Measurements from ENCODE around the gene SLC20A1. TPM values are rescaled to one million over a fixed set of nuclear protein-coding genes. Genes with fewer than 3 reads are reported as not detected.

Gene SLC20A1
- total RNA-seq, 8 experiments from 2014 or later = 31.4 to 62.2 (median 47.6) TPM

DNA sequence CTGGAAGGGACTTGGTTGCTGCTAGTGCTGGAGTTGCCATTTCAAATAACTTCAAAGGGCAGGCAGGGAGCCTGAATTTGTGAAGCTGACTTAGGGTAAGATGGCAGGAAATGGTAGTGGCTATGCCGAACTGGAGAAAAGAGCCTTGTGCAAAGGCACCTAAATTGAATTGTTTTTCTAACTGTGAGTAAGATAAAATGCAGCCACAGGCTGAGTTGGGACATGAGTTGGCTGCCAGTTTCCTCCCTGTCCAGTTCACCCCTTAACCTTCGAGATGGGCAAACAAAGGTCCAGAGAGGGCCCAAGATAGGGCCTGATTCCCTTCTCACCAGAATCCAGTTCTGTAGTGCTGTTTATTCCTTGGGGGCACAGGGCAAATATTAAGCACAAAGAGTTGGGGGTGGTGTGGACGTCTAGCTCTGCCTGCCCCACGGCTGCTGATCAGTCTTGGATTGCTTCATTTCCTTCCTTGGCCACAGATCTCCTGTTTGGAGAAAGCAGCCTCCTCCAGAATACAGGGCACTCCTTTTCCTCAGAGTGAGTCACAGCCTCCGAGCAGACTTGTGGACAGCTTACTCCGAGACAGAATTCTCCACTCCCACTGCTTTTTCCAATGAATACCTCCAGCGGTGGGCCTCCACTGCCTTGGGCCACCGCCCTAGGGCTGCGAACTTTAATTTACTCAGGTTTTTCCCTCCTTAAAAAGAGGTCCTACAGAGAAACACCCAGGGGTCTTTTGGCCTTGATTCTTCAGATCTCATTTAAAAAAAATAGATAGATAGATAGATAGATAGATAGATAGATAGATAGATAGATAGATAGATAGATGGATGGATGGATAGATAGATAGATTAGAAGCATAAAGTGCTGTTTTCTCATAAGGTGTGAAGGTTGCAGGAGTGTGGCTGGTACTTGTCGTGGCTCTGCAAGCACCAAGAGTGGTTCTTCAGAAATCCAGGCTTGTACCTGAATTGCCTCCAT lies 18.4 kb upstream of the SLC20A1 start:
- in situ Hi-C loops (cut with MboI; ENCODE audit: low pct_unique_long_range_greater_than_20kb in 2 of 9, low sequenced_read_pairs in 9 of 9, unreplicated experiment in 9 of 9) = loop anchor here in 2 of 9 experiments (10.0 to 25.0 kb wide), 3 partner anchors 107 to 310 kb away; no protein-coding TSS in a partner anchor

DNA sequence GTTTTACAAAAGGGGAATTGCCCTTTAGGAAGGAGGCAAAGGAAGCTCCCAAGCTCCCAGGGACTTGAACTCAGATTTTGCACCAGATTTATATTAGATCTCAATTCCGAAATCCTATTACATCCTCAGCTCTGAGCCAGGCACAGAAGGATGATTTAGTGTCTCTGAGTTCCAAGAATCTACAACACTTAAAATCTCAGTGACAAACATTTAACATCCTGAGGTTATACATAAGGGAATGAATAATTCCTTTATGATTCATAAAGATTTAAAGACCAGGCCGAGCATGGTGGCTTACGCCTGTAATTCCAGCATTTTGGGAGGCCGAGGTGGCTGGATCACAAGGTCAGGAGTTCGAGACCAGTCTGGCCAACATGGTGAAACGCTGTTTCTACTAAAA lies 16.5 kb upstream of the SLC20A1 start:
- 61 to 100% (median 91%) methylated on average over 1 to 6 of the region's 6 CpGs; no CpG with 5 or more reads in 4 of the 10 experiments for WGBS, 10 experiments
- no peak for ATAC-seq (replicated peaks in 6 of 8)
- no peak overlapping the region for H3K27ac ChIP-seq
- no peak overlapping the region for H3K4me3 ChIP-seq
- peaks cover 7 to 8% of the 10 kb centered on the region in 2 donors for H3K4me1 ChIP-seq (replicated peaks in 1 of 2)
- in situ Hi-C loops (cut with MboI; ENCODE audit: low pct_unique_long_range_greater_than_20kb in 2 of 9, low sequenced_read_pairs in 9 of 9, unreplicated experiment in 9 of 9) = loop anchor here in 2 of 9 experiments (10.0 to 25.0 kb wide), 3 partner anchors 106 to 308 kb away; no protein-coding TSS in a partner anchor

More for the DNA sequence above, 18.4 kb upstream of the SLC20A1 start:
- WGBS, 10 experiments = 0 to 100% (median 78%) methylated on average over 1 to 8 of the region's 10 CpGs
- Histone ChIP-seq H3K4me1 (replicated peaks in 1 of 2) (peaks cover 7 to 8% of the 10 kb centered on the region in 2 donors), H3K27ac (no peak overlapping the region), H3K4me3 (no peak overlapping the region)
- peak in 3 of 8 experiments; percentile 35 to 72 (median 70) for ATAC-seq (replicated peaks in 6 of 8)

DNA sequence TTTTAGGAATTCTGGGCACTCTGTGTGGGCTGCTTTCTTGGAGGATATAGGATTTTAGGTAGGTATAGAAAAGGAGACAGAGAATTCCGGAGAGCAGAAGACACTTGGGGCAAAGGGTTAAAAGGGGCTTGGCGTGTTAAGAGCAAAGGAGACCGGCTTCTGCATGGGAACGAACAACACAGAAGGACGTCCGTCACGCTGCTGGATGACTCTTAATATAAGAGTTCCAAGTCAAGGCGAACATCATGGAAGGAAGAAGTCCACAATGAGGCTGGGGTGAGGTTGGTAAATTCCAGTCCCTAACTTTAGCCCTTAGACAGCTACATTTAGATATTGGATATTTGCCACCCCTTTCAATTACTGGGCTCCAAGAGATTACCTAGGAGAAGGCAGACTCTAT lies 15.9 kb upstream of the SLC20A1 start:
- in situ Hi-C loops (cut with MboI; ENCODE audit: low pct_unique_long_range_greater_than_20kb in 2 of 9, low sequenced_read_pairs in 9 of 9, unreplicated experiment in 9 of 9) = loop anchor here in 2 of 9 experiments (10.0 to 25.0 kb wide), 3 partner anchors 105 to 307 kb away; no protein-coding TSS in a partner anchor
- ATAC-seq (replicated peaks in 6 of 8) = no peak
- Histone ChIP-seq H3K4me3 (no peak overlapping the region), H3K27ac (no peak overlapping the region), H3K4me1 (replicated peaks in 1 of 2) (peaks cover 7 to 8% of the 10 kb centered on the region in 2 donors)
- 72 to 90% (median 84%) methylated on average over 4 to 8 of the region's 8 CpGs; no CpG with 5 or more reads in 1 of the 10 experiments for WGBS, 10 experiments

DNA sequence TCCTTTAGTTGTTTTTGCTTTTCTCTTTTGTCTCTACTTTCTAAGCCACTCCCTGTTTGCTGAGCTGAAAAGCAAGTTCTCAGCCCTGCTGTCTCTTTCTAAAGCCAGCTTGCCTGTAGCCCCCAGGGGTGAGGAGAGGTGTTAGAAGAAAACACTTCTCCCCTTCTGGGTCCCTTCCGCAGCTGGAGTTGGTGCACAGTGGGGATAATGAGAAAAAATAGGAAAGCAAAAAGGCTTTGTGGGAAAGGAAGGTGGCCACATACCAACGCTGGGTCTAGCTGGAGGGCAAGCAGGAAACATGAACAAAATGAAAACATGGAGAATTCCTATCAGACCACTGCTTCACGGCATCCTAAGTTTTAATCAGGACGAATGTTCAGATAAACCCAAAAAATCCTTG lies 15.5 kb upstream of the SLC20A1 start:
- in situ Hi-C loops (cut with MboI; ENCODE audit: low pct_unique_long_range_greater_than_20kb in 2 of 9, low sequenced_read_pairs in 9 of 9, unreplicated experiment in 9 of 9) = loop anchor here in 2 of 9 experiments (25.0 kb wide), 2 partner anchors 107 to 307 kb away; no protein-coding TSS in a partner anchor
- Histone ChIP-seq H3K4me3 (no peak overlapping the region), H3K27ac (no peak overlapping the region), H3K4me1 (replicated peaks in 1 of 2) (peaks cover 7 to 8% of the 10 kb centered on the region in 2 donors)
- WGBS, 10 experiments = 40 to 100% (median 68%) methylated on average over 1 to 4 of the region's 4 CpGs; no CpG with 5 or more reads in 1 of the 10 experiments
- ATAC-seq (replicated peaks in 6 of 8) = no peak

DNA sequence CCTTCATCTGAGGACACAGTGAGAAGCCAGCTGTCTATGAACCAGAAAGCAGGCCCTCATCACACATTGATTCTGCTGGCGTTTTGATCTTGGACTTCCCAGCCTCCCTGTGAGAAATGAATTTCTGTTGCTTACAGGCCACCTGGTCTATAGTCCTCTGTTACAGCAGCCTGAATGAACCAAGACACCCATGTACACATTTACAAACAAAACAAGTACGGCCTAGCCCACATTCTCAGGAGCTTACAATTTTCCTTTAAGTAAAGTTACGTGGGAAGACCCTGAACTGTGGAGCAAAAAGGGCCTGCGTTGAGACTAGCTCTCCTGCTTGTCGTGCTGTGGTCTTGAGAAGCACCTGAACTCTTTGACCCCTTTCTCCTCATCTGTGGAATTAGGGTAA lies 12.0 kb upstream of the SLC20A1 start:
- Histone ChIP-seq H3K4me1 (replicated peaks in 1 of 2) (peaks cover 7 to 8% of the 10 kb centered on the region in 2 donors), H3K27ac (no peak overlapping the region), H3K4me3 (no peak overlapping the region)
- in situ Hi-C loops (cut with MboI; ENCODE audit: low pct_unique_long_range_greater_than_20kb in 2 of 9, low sequenced_read_pairs in 9 of 9, unreplicated experiment in 9 of 9) = loop anchor here in 2 of 9 experiments (25.0 kb wide), 2 partner anchors 104 to 304 kb away; no protein-coding TSS in a partner anchor
- 75 to 100% (median 90%) methylated on average over 1 to 5 of the region's 5 CpGs; no CpG with 5 or more reads in 6 of the 10 experiments for WGBS, 10 experiments
- ATAC-seq (replicated peaks in 6 of 8) = no peak

DNA sequence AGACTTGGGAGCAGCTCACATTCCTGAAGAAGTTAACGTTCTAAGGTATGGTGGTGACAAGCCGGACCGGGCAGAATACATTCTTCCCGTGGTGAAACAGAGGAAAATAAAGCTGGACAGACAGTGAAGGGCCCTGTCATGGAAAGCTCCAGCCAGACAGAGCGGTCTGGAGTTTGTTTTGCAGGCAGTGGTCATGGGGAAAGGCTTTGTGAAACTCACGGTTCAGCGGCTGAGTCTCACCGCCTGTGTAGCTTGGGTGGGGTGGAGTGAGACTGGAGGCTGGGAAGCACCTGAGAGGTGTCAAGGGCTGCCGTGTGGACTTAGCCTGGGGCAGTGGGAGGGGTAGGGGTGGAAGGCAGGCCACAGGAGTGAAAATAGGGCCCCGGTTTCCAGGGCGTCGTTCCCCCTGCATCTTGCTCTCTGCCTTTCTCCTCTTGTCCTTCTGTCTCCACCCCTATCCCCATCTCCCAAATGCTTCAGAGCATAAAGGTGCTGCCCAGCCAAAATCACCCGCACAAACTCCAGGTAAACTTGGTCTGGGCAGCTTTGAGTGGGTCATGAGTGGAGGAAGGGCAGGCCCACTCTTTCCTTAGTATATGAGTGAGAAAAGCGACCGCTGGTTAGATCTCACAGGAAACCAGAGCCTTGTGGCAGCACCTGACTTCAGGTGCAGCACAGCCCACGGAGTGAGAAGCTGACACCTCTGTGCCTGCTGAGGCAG lies 11.4 kb upstream of the SLC20A1 start:
- Histone ChIP-seq H3K4me3 (no peak overlapping the region), H3K27ac (no peak overlapping the region), H3K4me1 (replicated peaks in 1 of 2) (peaks cover 7 to 8% of the 10 kb centered on the region in 2 donors)
- 40 to 83% (median 80%) methylated on average over 1 to 8 of the region's 16 CpGs; no CpG with 5 or more reads in 3 of the 10 experiments for WGBS, 10 experiments
- in situ Hi-C loops (cut with MboI; ENCODE audit: low pct_unique_long_range_greater_than_20kb in 2 of 9, low sequenced_read_pairs in 9 of 9, unreplicated experiment in 9 of 9) = loop anchor here in 2 of 9 experiments (25.0 kb wide), 2 partner anchors 103 to 303 kb away; no protein-coding TSS in a partner anchor
- no peak for ATAC-seq (replicated peaks in 6 of 8)

DNA sequence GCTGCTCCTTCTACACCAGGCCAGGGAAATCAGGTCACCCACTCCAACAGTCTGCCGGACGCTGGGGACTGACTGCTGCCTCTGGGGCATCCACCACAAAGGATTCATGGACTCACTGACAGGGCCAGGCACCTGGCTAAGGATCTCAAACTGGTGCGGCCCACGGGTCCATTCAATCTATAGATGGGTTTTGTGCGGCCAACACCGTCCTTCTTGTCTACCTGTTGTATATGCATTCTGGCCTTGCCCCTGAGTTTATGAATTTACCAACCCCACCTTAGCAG lies 10.9 kb upstream of the SLC20A1 start:
- in situ Hi-C loops (cut with MboI; ENCODE audit: low pct_unique_long_range_greater_than_20kb in 2 of 9, low sequenced_read_pairs in 9 of 9, unreplicated experiment in 9 of 9) = loop anchor here in 2 of 9 experiments (25.0 kb wide), 2 partner anchors 102 to 302 kb away; no protein-coding TSS in a partner anchor
- peaks cover 7 to 8% of the 10 kb centered on the region in 2 donors for H3K4me1 ChIP-seq (replicated peaks in 1 of 2)
- H3K27ac ChIP-seq = no peak overlapping the region
- no peak for ATAC-seq (replicated peaks in 6 of 8)
- no peak overlapping the region for H3K4me3 ChIP-seq
- 67 to 97% (median 90%) methylated on average over 1 to 6 of the region's 6 CpGs; no CpG with 5 or more reads in 6 of the 10 experiments for WGBS, 10 experiments

DNA sequence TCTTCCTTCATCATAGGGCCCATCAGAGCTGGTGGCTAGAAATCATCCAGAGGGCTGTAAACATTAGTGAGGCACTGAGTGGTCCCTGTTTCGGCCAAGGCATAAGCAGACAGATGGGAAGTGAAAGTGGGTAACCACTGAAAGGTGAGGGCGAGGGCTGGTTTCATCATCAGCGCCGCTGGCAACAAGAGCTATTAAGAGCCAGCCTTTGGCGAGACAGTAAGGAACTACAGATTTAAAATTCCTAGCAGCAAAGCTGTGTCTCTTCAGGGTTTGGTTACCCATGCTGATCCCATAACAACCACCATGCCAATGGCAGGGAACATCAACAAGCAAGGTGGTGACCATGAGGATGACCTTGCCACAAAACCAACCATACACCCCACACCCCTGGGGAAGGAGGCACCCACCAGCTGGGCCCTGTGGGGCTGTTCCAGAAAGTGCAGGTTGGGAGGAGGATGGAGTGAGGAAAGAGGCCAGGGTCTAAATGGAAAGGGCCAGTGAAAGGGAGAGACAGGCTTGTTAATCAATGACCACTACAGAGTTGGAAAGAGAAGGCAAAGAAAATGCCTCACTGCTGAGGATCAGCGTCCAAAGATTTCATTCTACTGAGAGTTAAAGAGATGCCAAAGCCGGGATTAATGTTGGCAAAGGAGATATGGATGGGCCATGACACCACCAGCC lies 9.0 kb upstream of the SLC20A1 start:
- no peak overlapping the region for H3K27ac ChIP-seq
- no peak overlapping the region for H3K4me3 ChIP-seq
- WGBS, 10 experiments = 67 to 100% (median 73%) methylated on average over 1 to 5 of the region's 7 CpGs; no CpG with 5 or more reads in 3 of the 10 experiments
- in situ Hi-C loops (cut with MboI; ENCODE audit: low pct_unique_long_range_greater_than_20kb in 2 of 9, low sequenced_read_pairs in 9 of 9, unreplicated experiment in 9 of 9) = loop anchor here in 2 of 9 experiments (25.0 kb wide), 2 partner anchors 101 to 301 kb away; no protein-coding TSS in a partner anchor
- peaks cover under 1 to 2% of the 10 kb centered on the region in 2 donors for H3K4me1 ChIP-seq (replicated peaks in 1 of 2)
- no peak for ATAC-seq (replicated peaks in 6 of 8)

DNA sequence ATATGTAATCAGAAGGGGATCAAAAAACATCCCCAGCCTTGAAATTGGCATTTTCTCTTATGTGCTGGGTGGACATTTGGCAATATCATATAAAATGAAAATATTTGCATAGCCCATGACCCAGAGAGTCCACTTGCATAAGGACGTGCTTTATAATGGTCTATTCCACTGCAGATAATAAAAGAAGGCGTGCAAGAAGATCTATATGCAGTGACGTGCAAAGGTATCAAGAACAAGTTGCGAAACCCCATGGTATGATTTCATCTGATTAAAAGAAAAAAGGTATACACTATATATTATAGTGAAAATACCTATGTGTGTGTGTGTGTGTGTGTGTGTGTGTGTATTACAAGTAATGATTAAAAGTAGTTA lies 8.5 kb upstream of the SLC20A1 start:
- no peak for ATAC-seq (replicated peaks in 6 of 8)
- in situ Hi-C loops (cut with MboI; ENCODE audit: low pct_unique_long_range_greater_than_20kb in 2 of 9, low sequenced_read_pairs in 9 of 9, unreplicated experiment in 9 of 9) = loop anchor here in 2 of 9 experiments (25.0 kb wide), 2 partner anchors 100 to 300 kb away; no protein-coding TSS in a partner anchor
- WGBS, 10 experiments = 65 to 100% (median 88%) methylated on average over 1 to 4 of the region's 4 CpGs; no CpG with 5 or more reads in 1 of the 10 experiments

DNA sequence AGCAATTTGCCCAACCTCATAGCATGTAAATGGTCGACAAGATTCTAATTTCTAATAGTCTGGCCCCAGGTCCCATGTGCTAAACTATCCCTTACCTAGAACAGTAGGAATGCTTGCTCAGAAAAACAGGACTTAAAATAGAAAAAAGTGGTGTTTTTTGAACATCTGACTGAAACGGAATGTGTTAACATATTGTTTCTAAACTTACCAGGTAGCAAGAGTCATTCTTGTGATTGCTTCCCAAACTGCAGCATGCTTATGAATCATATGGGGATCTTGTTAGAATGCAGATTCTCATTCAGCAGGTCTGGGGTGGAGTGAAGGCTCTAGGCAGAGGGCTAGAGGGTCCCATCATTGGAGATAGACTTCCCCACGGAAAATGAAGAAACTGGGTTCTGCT lies 5.8 kb upstream of the SLC20A1 start:
- ATAC-seq (replicated peaks in 6 of 8) = no peak
- Histone ChIP-seq H3K27ac (no peak overlapping the region), H3K4me1 (replicated peaks in 1 of 2) (peaks cover 6% of the 10 kb centered on the region in 2 donors), H3K4me3 (no peak overlapping the region)
- in situ Hi-C loops (cut with MboI; ENCODE audit: low pct_unique_long_range_greater_than_20kb in 2 of 9, low sequenced_read_pairs in 9 of 9, unreplicated experiment in 9 of 9) = loop anchor here in 2 of 9 experiments (25.0 kb wide), 2 partner anchors 97 to 297 kb away; no protein-coding TSS in a partner anchor
- WGBS, 10 experiments = 54 to 100% (median 72%) methylated on average over 1 to 3 of the region's 3 CpGs

More for the DNA sequence above, 8.5 kb upstream of the SLC20A1 start:
- Histone ChIP-seq H3K27ac (no peak overlapping the region), H3K4me1 (replicated peaks in 1 of 2) (no peaks in the 10 kb centered on the region), H3K4me3 (no peak overlapping the region)

DNA sequence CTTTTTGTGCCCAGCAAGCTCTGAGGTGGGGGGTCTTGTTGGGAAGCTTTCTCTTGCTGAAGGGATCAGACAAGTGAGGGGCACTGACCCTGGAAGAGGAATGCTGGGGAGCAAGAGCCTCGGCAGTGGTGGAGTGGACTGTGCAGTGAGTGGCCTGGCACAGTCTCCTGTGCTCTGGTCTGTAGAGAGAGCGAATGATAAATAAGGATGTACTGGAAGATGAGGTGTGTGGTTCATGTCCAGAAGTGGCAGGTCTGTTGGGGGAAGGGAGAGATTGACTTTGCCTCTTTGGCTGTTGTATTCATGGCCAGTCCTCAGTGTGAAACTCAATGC lies 5.3 kb upstream of the SLC20A1 start:
- Histone ChIP-seq H3K4me1 (replicated peaks in 1 of 2) (peaks cover 6% of the 10 kb centered on the region in 2 donors), H3K4me3 (no peak overlapping the region), H3K27ac (no peak overlapping the region)
- ATAC-seq (replicated peaks in 6 of 8) = no peak
- in situ Hi-C loops (cut with MboI; ENCODE audit: low pct_unique_long_range_greater_than_20kb in 2 of 9, low sequenced_read_pairs in 9 of 9, unreplicated experiment in 9 of 9) = loop anchor here in 2 of 9 experiments (25.0 kb wide), 2 partner anchors 97 to 297 kb away; no protein-coding TSS in a partner anchor
- WGBS, 10 experiments = 40 to 100% (median 83%) methylated on average over 1 of the region's 2 CpGs; no CpG with 5 or more reads in 5 of the 10 experiments
